Measurements from ENCODE around the gene DNAJB2. TPM values are rescaled to one million over a fixed set of nuclear protein-coding genes. Genes with fewer than 3 reads are reported as not detected.

Gene DNAJB2
- total and polyA plus RNA-seq, 2 of the 8 experiments (the other 6 are each of a cell fraction or from before 2014, with no cell fraction given), result 21.0 to 26.3 TPM

GRCh38 chr2:219249203-219249980, 29.8 kb upstream of the DNAJB2 start:
- Histone ChIP-seq H2BK5ac (ENCODE audit: low read depth, low read length) (no peak overlapping the region), H2BK20ac (ENCODE audit: low read length) (0 out of 2 replicates have a peak overlapping the region, but pooled peaks have one; percentile 3), H4K20me1 (replicated peaks in 1 of 2; ENCODE audit: control insufficient read depth in 1 of 2, insufficient read depth in 2 of 2, low read length in 2 of 2) (no peaks in the 10 kb centered on the region), H3K18ac (ENCODE audit: extremely low read depth, low read length) (no peak overlapping the region), H2BK120ac (replicated peaks; ENCODE audit: low read depth, low read length) (no peak overlapping the region), H4K8ac (ENCODE audit: extremely low read depth, insufficient read depth, low read length) (no peak overlapping the region), H2AFZ (ENCODE audit: low read length) (no peak overlapping the region), H3K4ac (replicated peaks; ENCODE audit: insufficient read length, low read depth, low read length) (no peak overlapping the region), H3K4me1 (replicated peaks in 1 of 4; ENCODE audit: control insufficient read depth in 3 of 4, insufficient read depth in 4 of 4, low read length in 3 of 4) (peaks cover 5 to 17% (median 12%) of the 10 kb centered on the region in 4 experiments), H3K79me2 (ENCODE audit: control insufficient read depth in 1 of 2, insufficient read depth in 2 of 2, low read length in 2 of 2) (peaks cover 0 to 5% of the 10 kb centered on the region in 2 experiments; a peak in 1 of 4 replicates), H3K56ac (replicated peaks; ENCODE audit: insufficient read length, low read depth, low read length) (no peak overlapping the region), H3K27me3 (replicated peaks in 1 of 4; ENCODE audit: control insufficient read depth in 3 of 4, extremely low read depth in 1 of 4, insufficient read depth in 3 of 4, low read length in 3 of 4) (peaks cover 2 to 25% (median 17%) of the 10 kb centered on the region in 4 experiments), H3K4me3 (ENCODE audit: extremely low read depth in 1 of 4, insufficient read depth in 2 of 4, low read depth in 3 of 4, low read length in 4 of 4) (no peak overlapping the region), H3K14ac (ENCODE audit: insufficient read length) (no peak overlapping the region), H3K9ac (replicated peaks in 1 of 4; ENCODE audit: extremely low read depth in 1 of 4, low read depth in 3 of 4, low read length in 3 of 4) (peak overlapping the region in 2 of 4 experiments; percentile 19 to 26; a peak in 3 of 7 replicates), H4K5ac (ENCODE audit: insufficient read length, low read depth, low read length) (no peak overlapping the region), H2BK15ac (ENCODE audit: low read length) (no peak overlapping the region), H3K4me2 (ENCODE audit: insufficient read depth in 1 of 2, low read depth in 2 of 2, low read length in 2 of 2) (peak overlapping the region in 1 of 2 experiments; percentile 20; a peak in 1 of 4 replicates), H2BK12ac (ENCODE audit: low read depth, low read length) (no peak overlapping the region), H3K27ac (ENCODE audit: low read depth, low read length) (0 out of 2 replicates have a peak overlapping the region, but pooled peaks have one; percentile 3), H3K23ac (ENCODE audit: insufficient read length) (no peak overlapping the region), H3K9me3 (ENCODE audit: insufficient read depth in 2 of 2, low read depth in 1 of 2, low read length in 1 of 2) (no peaks in the 10 kb centered on the region), H2AK5ac (ENCODE audit: low read depth, low read length) (no peak overlapping the region), H3K79me1 (ENCODE audit: low read depth, low read length) (peaks cover 8% of the 10 kb centered on the region; the same call in 1 of the 2 replicates), H4K91ac (replicated peaks; ENCODE audit: insufficient read length, low read length) (no peak overlapping the region), H3K23me2 (ENCODE audit: low read depth, low read length) (peaks cover 25% of the 10 kb centered on the region), H3K36me3 (ENCODE audit: control insufficient read depth in 2 of 4, insufficient read depth in 4 of 4, low read length in 3 of 4) (peaks cover 0 to 9% (median 5%) of the 10 kb centered on the region in 4 experiments; a peak in 5 of 8 replicates)
- TF ChIP-seq HDAC6 (IDR thresholded peaks at IDR 0.05; ENCODE audit: low read depth, low read length), result no peak
- TF ChIP-seq RBBP5 (IDR thresholded peaks at IDR 0.05; ENCODE audit: borderline replicate concordance, low read depth, low read length), result 0 out of 2 replicates have a peak, but pooled peaks have one; percentile 47
- no peak for TF ChIP-seq RXRA (IDR thresholded peaks at IDR 0.05; ENCODE audit: insufficient read depth, low read depth, low read length)
- TF ChIP-seq POLR2A (IDR thresholded peaks at IDR 0.05; ENCODE audit: control extremely low read depth in 1 of 2, low read depth in 2 of 2, low read length in 2 of 2), result 0 out of 3 replicates have a peak, but pooled peaks of 1 of the 2 experiments have one; percentile 37
- 0 out of 2 replicates have a peak, but pooled peaks have one; percentile 37 for TF ChIP-seq CREB1 (IDR thresholded peaks at IDR 0.05)
- DNase-seq (ENCODE audit: low read depth in 1 of 2, low spot score in 2 of 2) (no peak), FAIRE-seq (no peak)
- ChIA-PET POLR2A (ENCODE audit: partially characterized antibody) (interaction anchor here (0.7 to 14.9 kb wide), 16 partner anchors 9 to 269 kb away, joined by 3 to 190 read pairs (median 4); partner anchors contain the start of genes ABCB6, ANKZF1, ATG9A and DNAJB2), CTCF (ENCODE audit: partially characterized antibody) (interaction anchor here (0.7 to 6.6 kb wide), 16 partner anchors 11 to 246 kb away, joined by 3 to 118 read pairs (median 4); partner anchors contain the start of genes DNAJB2 and ZFAND2B)
- 81% methylated on average over 7 of the region's 7 CpGs; no CpG with 5 or more reads in 1 of the 2 experiments for WGBS, 2 experiments (ENCODE audit: extremely low coverage in 1 of 2, insufficient coverage in 1 of 2, insufficient read length in 1 of 2, insufficient replicate concordance in 2 of 2, low coverage in 1 of 2, low lambda C conversion rate in 2 of 2, missing lambda C conversion rate in 1 of 2)

All from H1 (cell line).